Umbilical cord (tissue), 2 donors: ENCODE results near the gene ING4. TPM values are rescaled to one million over a fixed set of nuclear protein-coding genes. Genes with fewer than 3 reads are reported as not detected.

Experiments
- DNase-seq: peaks from one replicate; pipeline ENCODE4 v3.0.0-alpha.2; 2015; ENCODE audit warnings: low spot score
- total RNA-seq: library from RNA; depleted of rRNA; stranded (reverse); fragments of >200 nt; gene quantifications from one replicate; pipeline ENCODE4 v1.2.3, GENCODE V29; 2014; ENCODE audit warnings: low replicate concordance; ENCODE audit not compliant: insufficient read depth

Gene ING4
- total RNA-seq, 1 donor from 2014 or later: 20.9 TPM

- peak; percentile 62 for DNase-seq
These were observed 54.9 kb downstream of the ING4 start for GRCh38 chr12:6607751-6608591.

- peak; percentile 40 for DNase-seq
These were observed 56.4 kb downstream of the ING4 start for GRCh38 chr12:6606331-6607131.

GRCh38 chr12:6605421-6606330 lies 57.2 kb downstream of the ING4 start:
- DNase-seq: peak; percentile 45

GRCh38 chr12:6604259-6605029 lies 58.5 kb downstream of the ING4 start:
- DNase-seq: no peak

- DNase-seq: peak; percentile 35
These were observed 59.8 kb downstream of the ING4 start for GRCh38 chr12:6603095-6603567.

- DNase-seq: no peak
These were observed 60.4 kb downstream of the ING4 start for GRCh38 chr12:6602526-6602925.

Other genes starting within 250 kb of the ING4 start
- not detected for gene CD27, start 218.2 kb downstream of the ING4 start, total RNA-seq
- gene TAPBPL, start 211.1 kb downstream of the ING4 start, total RNA-seq: 3.6 TPM
- gene VAMP1, start 192.4 kb downstream of the ING4 start, total RNA-seq: 1.2 TPM
- 247 TPM for gene MRPL51, start 169.9 kb downstream of the ING4 start, total RNA-seq
- 14.7 TPM for gene NCAPD2, start 169.0 kb downstream of the ING4 start, total RNA-seq
- 4,076 TPM for gene GAPDH, start 128.6 kb downstream of the ING4 start, total RNA-seq
- gene IFFO1, start 107.1 kb downstream of the ING4 start, total RNA-seq: 2.2 TPM
- gene NOP2, start 94.8 kb downstream of the ING4 start, total RNA-seq: 6.7 TPM
- gene CHD4, start 55.7 kb downstream of the ING4 start, total RNA-seq: 192 TPM
- 6.3 TPM for gene LPAR5, start 27.2 kb downstream of the ING4 start, total RNA-seq
- gene ACRBP, start 15.7 kb downstream of the ING4 start, total RNA-seq: 2.9 TPM
- 16.4 TPM for gene ZNF384, start 26.3 kb upstream of the ING4 start, total RNA-seq
- not detected for gene PIANP, start 37.7 kb upstream of the ING4 start, total RNA-seq
- gene COPS7A, start 60.9 kb upstream of the ING4 start, total RNA-seq: 40.4 TPM
- gene MLF2, start 90.0 kb upstream of the ING4 start, total RNA-seq: 36.6 TPM
- 13.0 TPM for gene PTMS, start 103.2 kb upstream of the ING4 start, total RNA-seq
- 1.7 TPM for gene LAG3, start 109.4 kb upstream of the ING4 start, total RNA-seq
- gene CD4, start 126.4 kb upstream of the ING4 start, total RNA-seq: 10.4 TPM
- 1.9 TPM for gene GPR162, start 158.7 kb upstream of the ING4 start, total RNA-seq
- 74.6 TPM for gene P3H3, start 165.3 kb upstream of the ING4 start, total RNA-seq
- gene GNB3, start 177.8 kb upstream of the ING4 start, total RNA-seq: 2.4 TPM
- gene CDCA3, start 188.2 kb upstream of the ING4 start, total RNA-seq: 11.1 TPM
- 50.6 TPM for gene USP5, start 189.0 kb upstream of the ING4 start, total RNA-seq
- gene TPI1, start 204.4 kb upstream of the ING4 start, total RNA-seq: 743 TPM
- 7.0 TPM for gene SPSB2, start 210.2 kb upstream of the ING4 start, total RNA-seq
- gene LRRC23, start 241.7 kb upstream of the ING4 start, total RNA-seq: 8.4 TPM